Effector memory CD8-positive, alpha-beta T cell (primary cell): ENCODE results near the gene PTPRM.
"Not testable (repeated sequence)": the region's sequence is repeated elsewhere in the genome, so short reads cannot be mapped to it uniquely, and the experiment has no call there.

ENCODE experiments used
- ATAC-seq: fragments of 150-1000 bp; cut with Tn5 transposase; replicated peaks from 2 replicates; pipeline ENCODE4 v1.10.0; 2021; ENCODE audit warnings: mild to moderate bottlenecking, moderate library complexity
- DNase-seq, 3 experiments: peaks; one replicate each; pipeline ENCODE4 v3.0.0; 2021
- H3K27ac Mint-ChIP-seq, 2 donors: one replicate each; pipeline ENCODE4 v1.8.0; 2022; ENCODE audit warnings: mild to moderate bottlenecking in 2 of 2, mixed read lengths in 2 of 2, moderate library complexity in 2 of 2
- H3K27me3 Mint-ChIP-seq, 2 donors: one replicate each; pipeline ENCODE4 v1.8.0; 2022; ENCODE audit warnings: mixed read lengths in 2 of 2
- H3K36me3 Mint-ChIP-seq: one replicate; pipeline ENCODE4 v1.8.0; 2022; ENCODE audit warnings: mild to moderate bottlenecking, moderate library complexity, mixed read lengths; ENCODE audit not compliant: insufficient read depth
- H3K4me1 Mint-ChIP-seq, 2 donors: one replicate each; pipeline ENCODE4 v1.8.0; 2022; ENCODE audit warnings: low read depth in 2 of 2, mixed read lengths in 2 of 2
- H3K4me3 Mint-ChIP-seq, 2 donors: one replicate each; pipeline ENCODE4 v1.8.0; 2022; ENCODE audit warnings: mild to moderate bottlenecking in 2 of 2, mixed read lengths in 2 of 2, moderate library complexity in 2 of 2
- H3K9me3 Mint-ChIP-seq, 2 donors: one replicate each; pipeline ENCODE4 v1.8.0; 2022; ENCODE audit warnings: mixed read lengths in 2 of 2

PTPRM gene

DNA sequence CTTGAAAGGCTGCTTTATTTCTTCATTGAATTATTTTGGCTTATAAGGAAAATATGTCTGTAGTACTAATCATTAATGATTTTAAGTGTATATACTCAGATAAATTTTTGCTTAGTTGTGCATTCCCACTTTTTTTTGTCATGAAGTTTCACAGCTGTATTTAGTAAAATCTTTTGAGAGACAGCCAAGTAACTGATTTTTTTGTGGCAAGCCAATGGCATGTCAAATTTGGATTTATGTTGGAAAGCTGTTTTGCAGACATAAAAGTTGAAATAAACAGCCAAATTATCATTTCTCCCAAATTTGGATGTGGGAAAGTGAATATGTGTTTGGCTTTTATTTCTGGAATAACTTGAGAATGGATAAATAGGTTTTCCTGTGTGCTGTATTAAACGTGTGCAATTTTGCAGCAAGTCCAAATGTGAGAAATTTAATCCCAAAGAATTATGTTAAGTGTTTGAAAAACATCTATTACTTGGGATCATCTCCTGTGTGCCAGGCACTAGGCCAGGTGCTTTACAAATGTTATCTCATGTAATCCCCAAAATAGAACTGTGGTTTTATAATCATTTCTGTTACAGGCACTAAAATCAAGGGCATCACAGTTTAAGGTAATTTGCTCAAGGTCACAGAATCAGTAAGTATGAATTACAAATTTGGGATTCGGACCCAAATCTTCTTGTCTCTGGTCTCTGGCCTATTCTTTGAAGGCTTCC lies 160.4 kb downstream of the PTPRM start:
- no peaks in the 10 kb centered on the region for H3K36me3 Mint-ChIP-seq
- H3K4me3 Mint-ChIP-seq: no peak overlapping the region
- no peaks in the 10 kb centered on the region for H3K9me3 Mint-ChIP-seq
- H3K27ac Mint-ChIP-seq: no peak overlapping the region
- DNase-seq (no peak), ATAC-seq (no peak)
- no peaks in the 10 kb centered on the region for H3K27me3 Mint-ChIP-seq
- H3K4me1 Mint-ChIP-seq: no peaks in the 10 kb centered on the region

- Mint-ChIP-seq H3K4me1 (no peaks in the 10 kb centered on the region), H3K27ac (no peak overlapping the region), H3K27me3 (no peaks in the 10 kb centered on the region), H3K4me3 (no peak overlapping the region), H3K9me3 (no peaks in the 10 kb centered on the region), H3K36me3 (no peaks in the 10 kb centered on the region)
- DNase-seq (no peak), ATAC-seq (no peak)
Measured at GRCh38 chr18:7728297-7728696, 161.2 kb downstream of the PTPRM start.

GRCh38 chr18:7729868-7730267 lies 162.8 kb downstream of the PTPRM start:
- Mint-ChIP-seq H3K27ac (no peak overlapping the region), H3K9me3 (no peaks in the 10 kb centered on the region), H3K4me1 (no peaks in the 10 kb centered on the region), H3K4me3 (no peak overlapping the region), H3K27me3 (no peaks in the 10 kb centered on the region), H3K36me3 (no peaks in the 10 kb centered on the region)
- ATAC-seq (no peak), DNase-seq (no peak)

GRCh38 chr18:7730682-7731081 lies 163.6 kb downstream of the PTPRM start:
- Mint-ChIP-seq H3K9me3 (no peaks in the 10 kb centered on the region), H3K36me3 (no peaks in the 10 kb centered on the region), H3K27me3 (no peaks in the 10 kb centered on the region), H3K27ac (no peak overlapping the region), H3K4me1 (no peaks in the 10 kb centered on the region), H3K4me3 (no peak overlapping the region)
- ATAC-seq: no peak
- DNase-seq: no peak

GRCh38 chr18:7733642-7734041 lies 166.5 kb downstream of the PTPRM start:
- Mint-ChIP-seq H3K27ac (no peak overlapping the region), H3K27me3 (no peaks in the 10 kb centered on the region)
- ATAC-seq: no peak

DNA sequence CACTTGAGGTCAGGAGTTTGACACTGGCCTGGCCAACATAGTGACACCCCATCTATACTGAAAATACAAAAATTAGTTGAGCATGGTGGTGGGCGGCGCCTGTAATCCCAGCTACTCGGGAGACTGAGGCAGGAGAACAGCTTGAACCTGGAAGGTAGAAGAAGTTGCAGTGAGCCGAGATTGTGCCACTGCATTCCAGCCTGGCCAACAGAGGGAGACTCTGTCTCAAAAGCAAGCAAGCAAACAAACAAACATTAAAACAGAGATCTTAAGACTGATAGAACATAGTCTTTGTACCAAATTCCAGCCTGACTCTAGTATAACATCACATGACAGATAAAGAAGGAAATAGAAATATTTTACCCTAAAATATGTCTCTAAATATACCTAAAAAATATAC lies 168.1 kb downstream of the PTPRM start:
- no peak for ATAC-seq
- no peak overlapping the region for H3K27ac Mint-ChIP-seq
- H3K27me3 Mint-ChIP-seq: no peaks in the 10 kb centered on the region
- peaks cover 0 to 5% of the 10 kb centered on the region in 2 donors for H3K9me3 Mint-ChIP-seq
- DNase-seq: no peak
- no peaks in the 10 kb centered on the region for H3K4me1 Mint-ChIP-seq
- no peaks in the 10 kb centered on the region for H3K36me3 Mint-ChIP-seq
- H3K4me3 Mint-ChIP-seq: no peak overlapping the region

More at GRCh38 chr18:7733642-7734041, 166.5 kb downstream of the PTPRM start:
- H3K9me3 Mint-ChIP-seq: peaks cover 0 to 5% of the 10 kb centered on the region in 2 donors
- H3K36me3 Mint-ChIP-seq: no peaks in the 10 kb centered on the region
- H3K4me1 Mint-ChIP-seq: no peaks in the 10 kb centered on the region
- no peak for DNase-seq
- H3K4me3 Mint-ChIP-seq: no peak overlapping the region

DNA sequence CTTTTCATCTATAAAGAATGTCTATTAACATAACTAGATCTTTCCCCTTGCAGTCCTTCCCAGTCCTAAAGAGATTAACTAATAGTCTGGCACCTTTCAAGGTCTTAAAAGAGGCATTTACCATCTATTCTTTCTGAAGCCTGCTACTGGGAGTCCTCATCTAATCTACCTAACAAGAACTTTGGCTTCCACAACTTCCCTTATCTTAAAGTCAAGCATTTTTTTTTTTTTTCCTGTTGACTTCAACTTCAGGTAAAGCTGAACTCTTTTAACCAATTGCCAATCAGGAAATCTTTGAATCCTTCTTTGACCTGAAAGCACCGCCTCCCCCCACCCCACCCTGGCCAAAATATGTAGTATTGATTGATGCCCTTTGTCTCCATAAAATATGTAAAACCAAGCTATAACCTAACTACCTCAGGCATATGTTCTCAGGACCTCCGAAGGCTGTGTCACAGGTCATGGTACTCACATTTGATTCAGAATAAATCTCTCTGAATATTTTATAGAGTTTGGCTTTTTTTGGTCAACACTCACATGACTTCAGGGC lies 168.6 kb downstream of the PTPRM start:
- ATAC-seq (no peak), DNase-seq (no peak)
- no peaks in the 10 kb centered on the region for H3K27me3 Mint-ChIP-seq
- no peaks in the 10 kb centered on the region for H3K36me3 Mint-ChIP-seq
- no peak overlapping the region for H3K27ac Mint-ChIP-seq
- no peaks in the 10 kb centered on the region for H3K4me1 Mint-ChIP-seq
- peaks cover 0 to 5% of the 10 kb centered on the region in 2 donors for H3K9me3 Mint-ChIP-seq
- no peak overlapping the region for H3K4me3 Mint-ChIP-seq

DNA sequence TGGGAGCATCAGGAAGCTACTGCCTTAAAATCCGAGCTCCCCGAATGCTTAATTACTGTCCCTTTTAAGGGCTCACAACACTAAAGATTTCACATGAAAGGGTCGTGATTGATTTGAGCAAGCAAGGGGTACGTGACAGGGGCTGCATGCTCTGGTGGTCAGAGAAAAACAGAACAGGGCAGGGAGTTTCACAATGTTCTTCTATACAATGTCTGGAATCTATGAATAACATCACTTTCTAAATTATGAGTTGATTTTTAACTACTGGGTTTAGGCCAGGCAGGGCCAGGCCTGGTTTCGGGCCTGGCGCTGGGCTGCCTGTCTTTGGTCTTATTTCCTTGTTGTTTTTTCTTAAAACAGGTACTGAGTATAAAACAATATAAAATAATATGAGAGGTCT lies 169.4 kb downstream of the PTPRM start:
- not testable (repeated sequence) for H3K4me1 Mint-ChIP-seq, ATAC-seq, H3K27ac Mint-ChIP-seq, H3K27me3 Mint-ChIP-seq, H3K9me3 Mint-ChIP-seq, DNase-seq, H3K36me3 Mint-ChIP-seq, H3K4me3 Mint-ChIP-seq

DNA sequence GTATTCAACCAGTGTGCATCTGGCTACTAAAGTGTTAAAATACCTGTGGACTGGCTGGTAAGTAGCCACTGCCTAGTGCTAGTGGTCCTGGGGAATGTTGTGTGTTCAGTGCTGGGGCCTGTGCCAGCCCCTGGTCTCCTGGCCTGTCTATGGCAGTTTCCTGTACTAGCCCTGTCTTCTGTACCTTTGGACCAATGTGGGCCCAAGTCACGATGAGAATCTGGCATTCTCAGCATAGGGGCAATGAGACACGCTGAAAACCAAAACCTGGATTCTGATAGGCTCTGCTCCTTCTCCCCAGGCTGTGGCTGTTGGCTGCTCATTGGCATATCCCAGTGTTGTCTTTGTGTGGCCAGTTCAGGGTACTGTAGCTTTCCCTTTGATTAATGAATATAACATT lies 170.4 kb downstream of the PTPRM start:
- Mint-ChIP-seq H3K27ac (no peak overlapping the region), H3K4me3 (no peak overlapping the region), H3K36me3 (no peaks in the 10 kb centered on the region), H3K4me1 (no peaks in the 10 kb centered on the region), H3K27me3 (no peaks in the 10 kb centered on the region), H3K9me3 (peaks cover 0 to 5% of the 10 kb centered on the region in 2 donors)
- no peak for ATAC-seq
- no peak for DNase-seq

DNA sequence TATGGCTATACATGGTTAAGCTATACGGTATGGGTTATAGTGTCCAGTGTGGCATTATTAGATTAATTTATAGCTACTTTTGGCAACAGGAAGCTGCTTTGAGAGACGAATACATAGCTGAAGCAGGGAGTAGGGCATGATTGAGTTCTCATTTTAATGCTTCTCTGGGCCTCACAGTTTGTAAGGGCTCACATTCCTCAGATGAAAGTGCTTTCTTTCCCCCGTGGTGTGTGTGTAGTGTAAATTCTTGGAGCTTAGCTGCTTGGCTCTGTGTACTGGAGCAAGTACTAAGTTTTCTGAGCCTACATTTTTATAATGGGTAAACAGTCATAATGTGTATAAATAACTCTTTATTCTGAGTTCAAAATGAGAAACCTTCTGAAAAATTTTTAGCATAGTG lies 173.7 kb downstream of the PTPRM start:
- no peak overlapping the region for H3K4me3 Mint-ChIP-seq
- DNase-seq (no peak), ATAC-seq (no peak)
- H3K4me1 Mint-ChIP-seq: no peaks in the 10 kb centered on the region
- peaks cover 0 to 12% of the 10 kb centered on the region in 2 donors for H3K9me3 Mint-ChIP-seq
- no peak overlapping the region for H3K27ac Mint-ChIP-seq
- no peaks in the 10 kb centered on the region for H3K36me3 Mint-ChIP-seq
- H3K27me3 Mint-ChIP-seq: no peaks in the 10 kb centered on the region

DNA sequence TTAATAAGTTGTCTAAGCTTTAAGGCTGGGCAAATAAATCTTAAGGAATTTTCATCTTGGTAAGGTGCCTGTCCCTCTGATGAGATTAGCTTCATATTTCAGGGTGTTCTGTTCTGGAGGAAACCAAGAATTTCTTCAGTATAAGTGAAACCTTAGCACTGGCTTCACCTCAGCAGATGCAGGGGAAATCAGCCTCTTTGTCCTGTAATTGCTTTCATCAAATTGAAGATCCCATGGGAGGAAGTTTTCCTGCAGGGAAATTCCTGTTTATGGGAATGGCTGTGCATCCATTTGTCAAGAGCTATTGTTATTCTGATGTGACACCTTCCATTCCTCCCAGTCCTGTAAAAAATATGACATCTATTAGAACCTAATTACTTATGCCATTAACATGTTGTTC lies 174.5 kb downstream of the PTPRM start:
- Mint-ChIP-seq H3K9me3 (peaks cover 0 to 18% of the 10 kb centered on the region in 2 donors), H3K27ac (no peak overlapping the region), H3K27me3 (no peaks in the 10 kb centered on the region), H3K4me3 (no peak overlapping the region), H3K36me3 (no peaks in the 10 kb centered on the region), H3K4me1 (peaks cover 0 to under 1% of the 10 kb centered on the region in 2 donors)
- DNase-seq (no peak), ATAC-seq (no peak)

DNA sequence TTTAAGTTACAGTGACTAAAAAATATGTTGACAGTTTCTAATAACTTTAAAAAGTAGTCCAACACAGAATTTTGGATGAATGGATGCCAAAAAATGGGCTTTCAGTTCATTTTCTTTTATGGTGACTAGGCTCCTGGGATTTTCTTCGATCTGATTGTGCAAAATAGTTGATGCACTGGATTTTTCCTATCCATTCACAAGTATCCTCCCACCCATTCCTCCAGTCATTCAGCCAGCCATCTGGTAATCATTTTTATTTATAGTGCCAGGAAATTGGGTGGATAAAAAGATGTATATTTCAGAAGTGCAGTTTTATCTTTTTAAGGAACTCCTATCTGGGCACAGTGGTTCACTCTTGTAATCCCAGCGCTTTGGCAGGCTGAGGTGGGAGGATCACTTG lies 175.1 kb downstream of the PTPRM start:
- ATAC-seq: no peak
- DNase-seq: no peak
- no peaks in the 10 kb centered on the region for H3K27me3 Mint-ChIP-seq
- H3K27ac Mint-ChIP-seq: no peak overlapping the region
- H3K36me3 Mint-ChIP-seq: no peaks in the 10 kb centered on the region
- H3K4me3 Mint-ChIP-seq: no peak overlapping the region
- peaks cover 0 to 5% of the 10 kb centered on the region in 2 donors for H3K4me1 Mint-ChIP-seq
- H3K9me3 Mint-ChIP-seq: peaks cover 0 to 23% of the 10 kb centered on the region in 2 donors

GRCh38 chr18:7743256-7743655 lies 176.1 kb downstream of the PTPRM start:
- H3K4me1 Mint-ChIP-seq: peaks cover 0 to 7% of the 10 kb centered on the region in 2 donors
- H3K27me3 Mint-ChIP-seq: no peaks in the 10 kb centered on the region
- H3K9me3 Mint-ChIP-seq: peaks cover 0 to 23% of the 10 kb centered on the region in 2 donors
- no peak overlapping the region for H3K4me3 Mint-ChIP-seq
- ATAC-seq: no peak
- no peak for DNase-seq
- H3K27ac Mint-ChIP-seq: no peak overlapping the region
- H3K36me3 Mint-ChIP-seq: no peaks in the 10 kb centered on the region

DNA sequence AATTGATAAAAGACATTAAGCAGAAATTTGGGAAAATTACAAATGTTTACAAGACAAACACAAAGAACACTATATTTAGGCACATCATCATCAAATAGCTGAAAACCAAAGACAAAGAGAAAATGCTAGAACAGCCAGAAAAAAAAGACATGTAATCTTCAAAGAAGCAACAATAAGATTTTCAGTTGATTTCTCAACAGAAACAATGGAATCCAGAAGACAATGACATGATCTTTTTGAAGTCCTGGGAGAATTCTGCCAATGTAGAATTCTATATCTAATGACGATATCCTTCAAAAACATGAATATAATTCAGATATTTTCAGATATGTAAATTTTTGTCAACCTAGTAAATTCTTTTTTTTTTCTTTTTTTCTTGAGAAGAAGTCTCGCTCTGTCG lies 179.0 kb downstream of the PTPRM start:
- Mint-ChIP-seq H3K27me3 (no peaks in the 10 kb centered on the region), H3K27ac (no peak overlapping the region), H3K4me3 (no peak overlapping the region), H3K36me3 (no peaks in the 10 kb centered on the region), H3K9me3 (peaks cover 0 to 23% of the 10 kb centered on the region in 2 donors), H3K4me1 (peaks cover 0 to 7% of the 10 kb centered on the region in 2 donors)
- DNase-seq: no peak
- no peak for ATAC-seq
